Hematopoietic multipotent progenitor cell treated with erythropoietin and hydrocortisone succinate and interleukin-3 and kit ligand, for 8 days (in vitro differentiated cells): ENCODE data around the gene HLCS.
"Not testable (repeated sequence)": the region's sequence is repeated elsewhere in the genome, so short reads cannot be mapped to it uniquely, and the experiment has no call there.

Source experiments
- DNase-seq: peaks from one replicate; pipeline ENCODE4 v3.0.0-alpha.2; 2015

Gene HLCS

GRCh38 chr21:36966066-36966820, at the start of gene HLCS:
TSS of gene HLCS (minus strand) at chr21:36966669. CDS start at chr21:36966638, 31 bp downstream.
- DNase-seq = peak; percentile 70

- peak; percentile 87 for DNase-seq
These were observed 43.4 kb upstream of the HLCS start for GRCh38 chr21:37009740-37010341.

- no peak for DNase-seq
These were observed 42.3 kb upstream of the HLCS start for GRCh38 chr21:37008724-37009123.

DNA sequence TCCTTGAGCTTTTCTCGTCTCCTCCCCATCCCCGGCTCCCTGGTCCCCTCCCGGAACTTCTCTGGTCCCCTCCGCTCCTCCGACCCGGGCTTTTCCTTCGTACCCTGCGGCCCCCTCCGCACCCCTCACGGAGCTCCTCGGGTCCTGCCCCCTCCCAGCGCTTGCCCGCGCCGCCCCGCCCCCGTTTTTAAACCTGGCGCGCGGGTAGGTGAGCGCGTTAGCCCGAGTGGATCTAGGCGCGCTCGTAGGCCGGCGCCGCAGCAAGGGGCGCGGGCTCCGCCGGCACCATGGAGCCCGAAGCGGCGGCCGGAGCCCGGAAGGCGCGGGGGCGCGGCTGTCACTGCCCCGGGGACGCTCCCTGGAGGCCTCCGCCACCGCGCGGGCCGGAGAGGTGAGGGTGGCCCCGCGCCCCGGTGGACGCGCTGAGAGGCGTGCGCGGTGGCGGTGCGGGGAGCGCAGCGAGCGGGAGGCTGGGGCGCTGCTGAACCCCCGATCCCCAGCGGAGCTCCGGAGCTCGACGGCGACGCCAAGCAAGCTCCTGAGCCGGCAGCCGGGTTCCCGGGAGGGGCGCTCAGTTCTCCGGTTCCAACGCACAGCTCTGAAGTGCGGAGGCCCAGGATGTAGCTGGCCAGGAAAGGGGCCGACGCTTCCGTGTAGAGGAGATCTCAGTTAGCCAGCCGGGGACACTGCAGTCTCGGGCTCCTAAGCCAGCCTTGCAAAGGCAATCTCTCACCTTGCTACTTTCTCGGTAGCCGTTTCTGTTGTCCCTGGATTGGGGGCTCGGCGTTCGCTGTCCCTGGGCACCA, 40.2 kb upstream of the HLCS start, which contains the start of gene RIPPLY3:
Gene RIPPLY3 (plus strand): TSS at position 217 of the 806 bp plus-strand sequence. CDS start 71 bp downstream, at position 288.
- no peak for DNase-seq

- DNase-seq = no peak
These were observed 39.3 kb upstream of the HLCS start for GRCh38 chr21:37005548-37006485.

- DNase-seq = not testable (repeated sequence)
These were observed 37.4 kb upstream of the HLCS start for GRCh38 chr21:37003917-37004316.

DNA sequence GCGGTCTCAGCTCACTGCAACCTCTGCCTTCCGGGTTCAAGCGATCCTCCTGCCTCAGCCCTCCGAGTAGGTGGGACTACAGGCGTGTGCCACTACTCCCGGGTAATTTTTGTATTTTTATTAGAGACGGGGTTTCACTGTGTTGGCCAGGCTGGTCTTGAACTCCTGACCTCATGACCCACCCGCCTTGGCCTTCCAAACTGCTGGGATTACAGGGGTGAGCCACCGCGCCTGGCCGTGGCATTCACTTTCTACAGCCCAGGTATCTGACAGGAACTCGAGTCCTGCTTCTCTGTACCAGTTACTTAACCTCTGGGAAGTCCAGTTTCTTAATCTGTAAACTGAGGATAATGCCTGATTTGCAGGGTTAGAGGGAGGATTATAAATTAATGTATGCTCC, 36.4 kb upstream of the HLCS start:
- not testable (repeated sequence) for DNase-seq

GRCh38 chr21:37001441-37001840, 35.0 kb upstream of the HLCS start:
- DNase-seq = no peak

GRCh38 chr21:37000381-37000780, 33.9 kb upstream of the HLCS start:
- DNase-seq = peak; percentile 27

GRCh38 chr21:36999131-36999898, 32.8 kb upstream of the HLCS start:
- no peak for DNase-seq

GRCh38 chr21:36995285-36995684, 28.8 kb upstream of the HLCS start:
- DNase-seq = not testable (repeated sequence)

- DNase-seq = no peak
These were observed 28.2 kb upstream of the HLCS start for GRCh38 chr21:36994501-36995158.

DNA sequence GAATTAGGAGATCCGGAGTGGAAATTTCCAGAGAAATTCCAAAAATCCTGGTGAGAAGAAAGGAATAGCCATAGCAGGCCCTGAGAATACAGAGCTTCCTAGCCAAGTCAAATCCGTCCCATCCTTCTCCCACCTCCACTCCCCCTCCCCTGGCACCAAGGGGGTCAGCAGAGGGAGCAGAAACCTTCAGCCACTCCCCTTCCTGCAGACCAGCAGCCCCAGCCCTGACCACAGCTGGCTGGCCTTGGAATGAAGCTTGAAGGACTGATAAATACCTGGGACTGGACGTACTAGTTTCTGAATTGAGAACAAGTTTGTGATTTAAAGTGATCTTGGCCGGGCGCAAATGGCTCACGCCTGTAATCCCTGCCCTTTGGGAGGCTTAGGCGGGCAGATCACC, 26.2 kb upstream of the HLCS start:
- DNase-seq = no peak

DNA sequence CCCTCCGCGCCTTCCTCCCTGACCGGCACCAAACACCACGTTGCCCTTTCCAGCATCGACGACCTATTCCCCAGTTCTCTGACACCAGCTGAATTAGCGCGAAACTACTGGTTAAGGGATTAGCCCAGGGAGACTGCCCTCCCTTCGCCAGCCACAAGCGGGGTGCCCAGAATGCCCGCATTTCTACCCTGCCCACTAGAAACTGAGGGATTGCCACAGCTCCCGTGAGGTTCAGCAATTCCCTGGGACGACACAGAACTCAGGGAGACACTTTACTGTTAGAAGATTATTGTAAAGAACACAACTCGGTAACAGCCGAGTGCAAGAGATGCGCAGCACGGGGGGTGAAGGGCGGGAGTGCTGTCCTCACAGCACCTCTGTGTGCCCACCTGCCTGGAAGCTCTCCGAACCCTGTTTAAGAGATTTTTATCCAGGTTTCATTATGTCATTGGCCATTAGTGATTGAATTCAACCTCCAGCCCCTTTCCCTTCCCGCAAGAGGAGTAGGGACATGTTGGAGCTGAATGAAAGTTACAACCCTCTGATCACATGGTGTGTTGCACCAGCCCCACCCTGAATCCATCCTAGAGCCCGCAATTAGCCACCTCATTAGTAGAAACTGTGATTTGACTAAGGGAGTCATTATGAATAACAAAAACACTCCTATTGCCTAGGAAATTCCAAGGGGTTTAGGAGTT, 24.2 kb upstream of the HLCS start:
- DNase-seq = no peak

GRCh38 chr21:36989699-36990507, 23.4 kb upstream of the HLCS start:
- DNase-seq = peak; percentile 91

DNA sequence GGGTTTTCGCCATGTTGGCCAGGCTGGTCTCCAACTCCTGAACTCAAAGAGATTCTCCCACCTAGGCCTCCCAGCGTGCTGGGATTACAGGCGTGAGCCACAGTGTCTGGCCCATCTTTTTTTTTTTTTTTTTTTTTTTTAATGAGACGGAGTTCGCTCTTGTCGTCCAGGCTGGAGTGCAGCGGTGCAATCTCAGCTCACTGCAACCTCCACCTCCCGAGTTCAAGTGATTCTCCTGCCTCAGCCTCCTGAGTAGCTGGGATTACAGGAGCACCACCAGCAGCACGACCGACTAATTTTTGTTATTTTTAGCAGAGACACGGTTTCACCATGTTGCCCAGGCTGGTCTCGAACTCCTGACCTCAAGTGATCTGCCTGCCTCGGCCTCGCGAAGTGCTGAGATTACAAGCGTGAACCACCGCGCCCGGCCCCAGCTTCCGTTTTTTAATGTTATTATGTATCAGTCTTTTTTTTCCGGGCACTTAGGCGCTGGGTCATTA, 22.8 kb upstream of the HLCS start:
- DNase-seq = not testable (repeated sequence)

GRCh38 chr21:36988536-36988935, 22.1 kb upstream of the HLCS start:
- DNase-seq = no peak

DNA sequence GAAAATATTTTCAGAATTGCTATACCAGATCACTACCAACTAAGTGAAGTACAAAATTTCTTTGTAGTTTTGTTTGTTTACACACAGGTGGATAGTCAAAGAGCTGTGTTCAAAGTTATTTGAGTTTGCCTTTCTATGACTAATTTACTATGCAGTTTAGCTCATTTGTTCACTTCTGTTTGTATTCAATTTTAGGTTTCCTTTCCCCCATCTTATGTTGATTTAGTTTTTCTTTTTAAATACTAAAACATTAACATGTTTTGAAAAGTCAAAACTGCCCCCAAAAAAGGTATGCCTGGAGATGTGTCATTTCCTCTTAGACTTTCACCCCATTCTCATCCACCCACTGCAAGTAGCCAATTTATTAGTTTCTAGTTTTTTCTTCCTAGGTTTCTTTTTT, 21.4 kb upstream of the HLCS start:
- no peak for DNase-seq
